HCEC 1CT (cell line): ENCODE data around the gene FOXJ3.
A peak's percentile ranks its signal among the peaks of the same experiment; 100 is the strongest.

ENCODE experiments used
- DNase-seq: peaks from one replicate; pipeline ENCODE4 v3.0.0-alpha.2; 2017

The FOXJ3 gene

GRCh38 chr1:42163536-42164503, 171.2 kb downstream of the FOXJ3 start:
- no peak for DNase-seq

DNA sequence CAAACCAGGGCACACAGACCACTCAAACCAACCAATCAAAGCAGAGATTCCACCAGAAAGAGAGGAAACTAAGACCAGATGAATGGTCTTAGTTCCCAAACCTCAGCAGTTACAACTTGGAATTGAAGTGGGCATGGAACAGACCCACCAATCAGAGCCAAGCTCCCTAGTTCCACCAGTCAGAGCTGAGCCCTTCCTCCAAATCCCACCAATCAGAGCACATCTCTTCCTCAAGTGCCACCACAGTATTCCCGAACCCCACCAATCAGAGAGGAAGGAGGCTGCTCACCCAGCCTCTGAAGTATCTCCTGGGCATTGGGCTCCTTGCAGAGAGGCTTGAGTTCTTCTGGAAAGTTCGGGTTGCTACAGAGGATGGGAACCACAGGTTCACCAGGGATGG, 171.9 kb downstream of the FOXJ3 start:
- DNase-seq = no peak

- DNase-seq = no peak
These were observed 172.9 kb downstream of the FOXJ3 start for GRCh38 chr1:42162181-42162580.

DNA sequence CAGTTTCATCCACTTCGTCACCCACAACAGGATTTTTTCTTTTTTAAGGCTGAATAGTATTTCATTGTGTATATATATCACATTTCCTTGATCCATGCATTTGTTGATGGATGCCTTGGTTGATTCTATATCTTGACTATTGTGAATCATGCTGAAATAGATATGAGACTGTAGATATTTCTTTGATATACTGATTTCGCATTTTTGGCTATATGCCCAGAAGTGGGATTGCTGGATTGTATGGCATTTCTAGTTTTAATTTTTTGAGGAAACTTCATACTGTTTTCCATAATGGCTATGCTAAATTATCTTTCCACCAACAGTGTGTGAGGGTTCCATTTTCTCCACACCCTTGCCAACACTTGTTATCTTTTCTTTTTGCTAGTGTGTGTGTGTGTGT, 176.8 kb downstream of the FOXJ3 start:
- no peak for DNase-seq

- no peak for DNase-seq
These were observed 177.4 kb downstream of the FOXJ3 start for GRCh38 chr1:42157667-42158066.

DNA sequence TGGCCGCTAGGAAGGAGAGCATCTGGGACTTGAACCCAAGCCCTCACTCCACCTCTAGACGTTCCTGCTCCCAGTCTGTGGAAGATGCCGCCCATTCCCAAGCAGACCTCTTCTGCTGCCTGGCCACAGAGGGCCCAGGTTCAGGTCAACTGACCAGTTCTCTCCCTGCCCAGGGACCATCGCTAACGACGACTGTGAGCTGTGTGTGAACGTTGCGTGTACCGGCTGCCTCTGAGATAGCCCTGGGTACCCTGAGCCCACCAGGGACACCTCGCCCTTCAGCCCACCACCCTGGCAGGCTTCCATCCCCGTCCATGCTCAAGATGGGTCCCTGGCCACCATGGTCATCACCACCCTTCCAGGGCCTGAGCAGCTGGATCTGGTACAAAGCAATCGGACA, 179.7 kb downstream of the FOXJ3 start:
- DNase-seq = no peak

DNA sequence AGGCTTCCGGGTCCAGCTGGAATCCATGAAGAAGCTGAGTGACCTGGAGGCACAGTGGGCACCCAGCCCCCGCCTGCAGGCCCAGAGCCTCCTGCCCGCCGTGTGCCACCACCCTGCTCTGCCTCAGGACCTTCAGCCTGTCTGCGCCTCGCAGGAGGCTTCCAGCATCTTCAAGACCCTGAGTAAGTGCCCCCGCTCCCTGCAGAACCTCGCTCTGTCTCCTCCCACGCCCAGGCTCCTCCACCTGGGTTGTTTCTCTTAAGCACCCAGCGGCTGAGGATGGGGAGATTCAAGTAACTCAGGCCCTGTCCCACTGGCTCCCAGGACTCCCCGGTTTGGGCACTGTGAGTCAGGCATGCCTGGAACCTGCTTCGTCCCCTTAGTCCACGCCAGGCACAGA, 180.3 kb downstream of the FOXJ3 start:
- no peak for DNase-seq

DNA sequence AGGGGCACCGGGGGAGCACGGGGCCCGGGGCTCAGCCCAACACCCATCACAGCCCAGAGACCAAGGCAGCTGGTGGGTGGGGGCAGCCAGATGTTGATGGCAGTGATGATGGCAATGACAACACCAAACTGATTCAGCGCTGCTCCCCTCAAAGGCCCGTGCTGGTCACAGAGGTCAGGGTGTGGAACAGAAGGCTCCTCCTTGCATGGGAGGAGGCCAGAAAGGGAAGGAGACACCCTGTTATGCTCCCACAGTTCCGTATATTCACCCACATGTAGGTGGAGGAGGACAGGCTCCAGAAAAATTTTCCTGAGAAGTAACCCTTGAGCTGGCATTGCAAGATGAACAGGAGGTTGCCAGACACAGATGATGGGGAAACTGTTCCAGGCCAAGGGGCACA, 181.4 kb downstream of the FOXJ3 start:
- DNase-seq = no peak

GRCh38 chr1:42152907-42153600, 182.0 kb downstream of the FOXJ3 start, which contains the start of gene GUCA2B:
TSS of gene GUCA2B (plus strand) at chr1:42153410. CDS start at chr1:42153451, 41 bp downstream.
- DNase-seq = no peak

DNA sequence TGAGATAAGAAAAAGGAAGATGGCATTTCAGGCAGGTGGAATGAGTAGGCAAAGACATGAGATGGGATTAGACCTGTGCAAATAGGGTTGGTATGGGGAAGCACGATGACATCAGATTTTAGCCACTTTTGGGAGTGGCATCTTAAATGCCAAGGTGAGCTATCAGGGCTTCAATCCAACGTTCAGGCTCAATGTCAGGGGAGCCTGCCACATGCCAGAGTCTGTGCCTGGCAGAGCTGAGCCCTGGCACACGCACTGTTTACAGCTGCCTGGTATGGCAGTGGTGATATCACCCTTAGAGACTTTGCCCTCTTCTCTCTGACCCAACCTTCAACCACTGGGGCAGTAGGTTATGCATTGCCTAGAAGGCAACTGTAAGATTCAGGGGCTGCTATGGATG, 182.9 kb downstream of the FOXJ3 start:
- DNase-seq = no peak

DNA sequence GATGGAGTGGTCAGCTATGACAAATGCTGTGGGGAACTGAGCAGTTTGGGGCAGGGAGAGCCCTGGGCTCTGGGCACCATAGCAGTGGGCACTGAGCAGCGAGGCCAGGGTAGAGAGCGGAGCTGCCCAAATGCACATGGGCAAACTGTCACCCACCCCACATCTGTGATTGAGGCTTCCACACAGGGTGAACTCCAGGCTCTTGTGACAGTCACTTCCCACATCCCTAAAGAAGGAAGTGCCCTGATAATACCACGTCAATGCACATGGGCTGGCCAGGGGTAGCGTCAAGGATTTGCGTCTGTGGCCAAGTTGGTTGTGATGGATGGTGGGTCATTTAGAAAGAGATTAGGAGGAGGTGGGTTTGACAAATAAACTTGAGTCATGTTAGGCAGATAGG, 184.4 kb downstream of the FOXJ3 start:
- no peak for DNase-seq

GRCh38 chr1:42148166-42148565, 186.9 kb downstream of the FOXJ3 start:
- no peak for DNase-seq

GRCh38 chr1:42146626-42147320, 188.3 kb downstream of the FOXJ3 start:
- DNase-seq = peak; percentile 13

DNA sequence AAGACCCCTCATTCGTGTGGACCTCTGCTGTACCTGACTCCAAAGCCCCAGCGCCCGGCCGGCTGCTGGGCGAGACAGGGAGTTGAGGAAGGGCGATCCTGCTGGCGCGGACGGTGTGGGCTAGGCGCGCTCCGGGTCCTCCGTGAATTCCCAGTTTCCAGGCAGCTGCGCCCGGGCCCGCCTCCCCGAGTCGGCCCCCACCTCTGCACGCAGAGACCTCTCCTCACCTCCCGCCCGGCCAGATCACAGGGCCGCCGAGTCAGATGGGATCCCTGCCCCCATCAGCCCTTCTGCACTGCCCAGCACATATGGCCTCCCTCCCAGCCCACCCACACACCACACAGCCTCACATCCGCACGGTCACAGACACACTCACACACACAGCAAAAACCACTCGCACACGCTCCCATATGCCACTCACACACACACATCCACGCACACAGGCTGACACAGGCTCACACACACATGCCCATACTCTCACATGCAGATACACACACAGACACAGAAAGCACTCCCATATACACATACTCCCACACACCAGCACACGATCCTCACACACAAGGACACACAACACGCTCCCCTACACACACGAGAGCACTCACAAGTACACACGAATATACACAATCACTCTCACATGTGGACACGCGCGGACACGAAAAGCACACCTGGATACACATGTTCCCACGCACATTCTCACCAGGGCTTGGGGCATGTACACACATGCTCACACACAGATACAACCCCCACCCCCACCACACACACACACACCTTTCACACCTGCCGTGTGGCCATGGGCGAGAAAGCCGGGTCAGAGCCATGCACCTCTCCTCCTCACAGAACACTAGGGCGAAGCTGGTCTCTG, 189.0 kb downstream of the FOXJ3 start:
- DNase-seq = no peak

- DNase-seq = no peak
These were observed 189.7 kb downstream of the FOXJ3 start for GRCh38 chr1:42145389-42145716.

- no peak for DNase-seq
These were observed 190.2 kb downstream of the FOXJ3 start for GRCh38 chr1:42144711-42145388.

DNA sequence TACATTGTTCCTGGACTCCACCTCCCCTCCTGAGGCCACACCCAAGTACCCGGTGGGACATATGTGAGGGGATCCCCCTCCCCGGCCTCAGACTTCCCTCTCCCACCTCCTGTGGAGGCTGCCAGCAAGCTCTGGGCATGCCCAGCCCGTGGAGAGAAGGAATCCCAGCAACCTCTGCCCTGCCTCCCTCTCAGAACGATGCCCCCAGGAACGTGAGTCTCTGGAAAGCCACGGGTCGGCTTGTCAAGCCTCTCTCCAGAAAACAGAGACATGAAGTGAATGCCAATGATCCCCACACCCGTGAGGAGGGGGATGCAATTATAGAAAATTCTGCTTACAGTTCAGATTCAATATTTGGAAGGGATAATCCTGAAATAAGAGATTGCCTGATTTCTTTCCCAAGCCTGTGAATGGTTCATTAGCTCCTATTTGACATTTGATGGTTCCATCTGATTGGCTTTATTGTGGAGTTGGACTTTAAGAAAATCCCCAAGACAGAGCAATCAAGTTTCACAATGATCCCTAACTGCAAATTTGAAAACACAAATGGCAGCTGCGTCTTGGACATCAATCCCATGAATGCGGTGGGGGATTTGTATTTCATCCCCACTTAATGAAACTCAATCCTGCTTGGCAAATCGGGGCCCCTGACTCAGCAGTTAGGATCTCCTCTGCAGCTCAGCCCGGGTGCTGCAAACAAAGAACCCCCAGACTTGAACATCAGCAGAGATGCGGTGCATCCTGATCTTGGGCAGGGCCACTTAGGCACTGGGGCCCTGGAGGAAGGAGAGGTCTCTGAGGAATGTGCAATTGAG, 190.9 kb downstream of the FOXJ3 start:
- DNase-seq = no peak

DNA sequence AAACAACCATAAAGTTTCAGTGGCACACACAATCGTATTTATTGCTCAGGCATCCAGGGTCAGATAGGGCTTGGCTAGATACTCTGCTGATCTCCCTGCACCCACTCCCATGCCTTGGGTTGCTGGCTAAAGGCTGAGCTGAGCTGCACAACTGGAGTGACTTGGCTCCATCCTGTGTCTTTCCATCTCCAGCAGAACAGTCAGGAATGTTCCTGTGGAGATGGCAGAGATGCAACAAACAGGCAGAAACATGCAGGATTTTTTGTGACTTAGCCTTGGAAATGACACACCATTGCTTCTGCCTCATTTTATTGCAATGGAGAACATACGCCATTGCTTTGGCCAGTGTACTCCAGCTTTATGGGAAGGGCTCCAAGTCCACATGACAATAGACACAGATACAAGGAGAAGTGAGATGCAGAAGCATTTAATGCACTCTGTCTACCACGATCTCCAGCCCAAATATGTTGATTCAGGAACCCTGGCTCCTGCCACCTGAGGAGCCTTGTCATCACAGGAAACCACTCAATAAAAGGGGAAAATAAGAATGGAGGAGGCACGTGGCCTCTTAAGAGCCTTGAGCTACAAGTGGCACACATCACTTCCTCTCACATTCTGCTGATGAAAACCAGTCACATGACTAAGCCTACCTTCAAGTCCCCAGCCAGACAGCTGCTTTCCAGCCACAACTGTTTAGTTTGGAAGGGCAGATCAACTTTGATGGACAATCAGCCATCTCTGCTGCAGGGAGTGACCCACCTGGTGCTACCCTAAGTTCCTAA, 191.9 kb downstream of the FOXJ3 start:
- no peak for DNase-seq

GRCh38 chr1:42141978-42142377, 193.1 kb downstream of the FOXJ3 start:
- DNase-seq = no peak

- DNase-seq = no peak
These were observed 194.8 kb downstream of the FOXJ3 start for GRCh38 chr1:42140191-42140590.
